VCaP (cell line): ENCODE data around the gene EED.
A peak's percentile ranks its signal among the peaks of the same experiment; 100 is the strongest.
"Not testable (repeated sequence)": the region's sequence is repeated elsewhere in the genome, so short reads cannot be mapped to it uniquely, and the experiment has no call there.

ENCODE experiments used
- H3K27ac ChIP-seq: fragments of 450-650 bp; 2 replicates; pipeline ENCODE4 v1.5.1; 2017
- CTCF ChIP-seq: fragments of 450-650 bp; conservative IDR thresholded peaks from 2 replicates; pipeline ENCODE4 v1.5.1; 2017; ENCODE audit warnings: mild to moderate bottlenecking, moderate library complexity

Gene EED

GRCh38 chr11:86288776-86289507 lies 44.4 kb downstream of the EED start:
- no peak for TF ChIP-seq CTCF
- no peak overlapping the region for H3K27ac ChIP-seq

GRCh38 chr11:86289508-86290280 lies 45.1 kb downstream of the EED start:
- not testable (repeated sequence) for H3K27ac ChIP-seq

GRCh38 chr11:86291466-86292262 lies 47.1 kb downstream of the EED start:
- no peak overlapping the region for H3K27ac ChIP-seq
- peak; percentile 83 for TF ChIP-seq CTCF

- no peak overlapping the region for H3K27ac ChIP-seq
- TF ChIP-seq CTCF: no peak
Observed at GRCh38 chr11:86292912-86293616, 48.5 kb downstream of the EED start.

GRCh38 chr11:86294026-86294425 lies 49.5 kb downstream of the EED start:
- H3K27ac ChIP-seq: no peak overlapping the region
- no peak for TF ChIP-seq CTCF

- no peak for TF ChIP-seq CTCF
Observed at GRCh38 chr11:86301742-86302091, 57.2 kb downstream of the EED start.

GRCh38 chr11:86302092-86302793 lies 57.7 kb downstream of the EED start, which contains the start of gene HIKESHI:
TSS of gene HIKESHI (plus strand) at chr11:86302240. CDS start at chr11:86302449, 209 bp downstream.
- H3K27ac ChIP-seq: peak within 1 kb of the TSS; percentile 81

More at GRCh38 chr11:86301742-86302091, 57.2 kb downstream of the EED start:
- peak overlapping the region; percentile 81 for H3K27ac ChIP-seq

More at GRCh38 chr11:86302092-86302793, 57.7 kb downstream of the EED start, which contains the start of gene HIKESHI:
- no peak for TF ChIP-seq CTCF
